Endothelial cell of hepatic sinusoid (primary cell): ENCODE measurements around the gene GGPS1.
"Not testable (repeated sequence)": the region's sequence is repeated elsewhere in the genome, so short reads cannot be mapped to it uniquely, and the experiment has no call there.

Source experiments
- in situ Hi-C: cut with HindIII; loops from 2 replicates; pipeline ENCODE4 v1.10.0; 2017; ENCODE audit warnings: low sequenced_read_pairs

The GGPS1 gene

DNA sequence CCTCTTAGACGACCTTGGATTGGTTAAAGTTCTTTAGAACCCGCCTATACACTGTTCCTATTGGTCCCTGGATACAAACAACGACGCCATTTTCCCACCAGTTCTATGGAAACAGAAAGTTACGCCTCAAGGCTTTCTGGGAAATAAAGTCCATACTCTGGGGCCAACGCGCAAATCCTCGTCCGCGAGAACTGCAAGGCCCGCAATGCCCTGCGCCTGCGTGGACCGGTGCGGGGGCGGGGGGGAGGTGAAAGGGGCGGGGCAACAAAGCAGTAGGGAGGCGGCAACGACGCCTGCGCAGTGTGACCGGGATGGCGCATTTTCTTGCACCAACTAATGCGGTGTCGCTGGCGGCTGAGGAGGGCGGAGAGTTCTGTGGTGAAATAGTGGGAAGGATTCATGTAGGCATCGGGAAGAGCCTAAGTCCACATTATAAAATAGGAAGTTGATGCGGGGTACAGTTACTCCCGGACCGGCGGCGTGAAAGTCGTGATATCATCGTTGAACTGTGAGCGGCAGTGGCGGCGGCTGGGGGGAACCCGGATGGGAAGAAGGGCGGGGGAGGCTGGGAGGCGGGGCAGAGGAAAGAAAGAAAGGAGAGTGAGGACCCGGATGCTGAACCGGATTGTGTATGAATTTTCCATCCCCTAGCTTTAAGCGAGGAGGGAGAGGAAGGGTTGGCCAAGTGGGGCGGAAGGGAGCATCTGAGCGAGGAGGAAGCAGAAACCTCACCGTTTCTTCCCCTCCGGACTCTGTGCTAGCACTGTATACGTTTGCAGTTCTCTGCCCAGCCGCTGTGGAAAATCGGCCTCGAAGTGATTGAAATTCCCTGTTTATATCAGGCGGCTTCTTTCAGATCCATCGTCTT, at the start of gene GGPS1:
GGPS1 (plus strand) TSS at position 300 of the 868 bp plus-strand sequence. CDS start 6,695 bp downstream, outside the sequence.
- in situ Hi-C loops: no loop called here

DNA sequence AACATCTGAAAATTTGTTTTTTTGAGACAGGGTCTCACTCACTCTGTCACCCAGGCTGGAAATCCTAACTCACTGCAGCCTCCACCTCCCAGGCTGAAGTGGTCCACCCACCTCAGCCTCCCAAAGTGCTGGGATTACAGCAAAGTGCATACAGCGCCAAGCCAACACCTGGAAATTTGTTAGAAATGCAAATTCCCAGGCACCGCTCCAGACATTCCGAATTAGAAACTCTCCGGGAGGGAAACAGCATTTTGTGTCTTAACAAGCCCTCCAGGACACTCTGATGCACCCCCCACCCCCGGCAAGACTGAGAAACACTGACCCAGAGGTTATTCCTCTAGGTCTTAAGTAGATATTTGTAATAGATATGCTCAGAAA, 49.5 kb upstream of the GGPS1 start:
- in situ Hi-C loops: no loop called here

DNA sequence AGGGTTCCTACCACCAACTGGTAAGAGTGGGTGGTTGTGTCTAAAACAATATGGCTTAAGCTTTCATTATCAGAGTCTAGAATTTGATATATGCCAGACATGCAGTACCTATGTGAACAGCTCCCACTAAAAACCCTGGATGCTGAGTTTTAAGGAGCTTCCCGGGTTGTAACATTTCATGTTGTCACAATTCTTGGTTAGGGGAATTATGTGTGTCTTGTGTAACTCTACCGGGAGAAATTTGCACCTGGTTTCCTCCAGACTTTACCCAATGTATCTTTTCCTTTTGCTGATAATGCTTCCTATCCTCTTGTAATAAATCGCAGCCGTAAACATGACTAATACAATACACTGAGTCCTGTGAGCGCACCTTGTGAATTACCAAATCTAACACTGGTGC, 48.7 kb upstream of the GGPS1 start:
- in situ Hi-C loops: no loop called here

DNA sequence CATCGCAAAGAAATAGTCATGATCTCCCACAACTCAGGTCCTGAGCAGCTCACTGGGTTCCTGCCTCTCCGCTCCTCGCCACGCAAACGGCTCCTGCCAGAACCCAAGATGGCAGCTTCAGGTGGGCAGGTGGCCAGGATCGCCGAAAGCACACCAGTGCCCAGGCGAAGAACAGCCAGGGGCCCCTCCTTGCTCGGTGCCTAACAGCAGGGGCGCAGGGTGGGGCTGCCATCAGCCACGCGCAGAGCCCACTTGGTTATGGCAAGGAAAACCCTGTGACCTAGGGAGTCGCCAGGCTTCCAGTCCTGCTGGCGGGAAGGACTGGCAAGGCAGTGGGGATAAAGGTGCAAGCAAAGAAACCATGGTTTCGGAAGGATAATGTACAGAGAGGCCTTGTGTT, 47.9 kb upstream of the GGPS1 start:
- in situ Hi-C loops: no loop called here

DNA sequence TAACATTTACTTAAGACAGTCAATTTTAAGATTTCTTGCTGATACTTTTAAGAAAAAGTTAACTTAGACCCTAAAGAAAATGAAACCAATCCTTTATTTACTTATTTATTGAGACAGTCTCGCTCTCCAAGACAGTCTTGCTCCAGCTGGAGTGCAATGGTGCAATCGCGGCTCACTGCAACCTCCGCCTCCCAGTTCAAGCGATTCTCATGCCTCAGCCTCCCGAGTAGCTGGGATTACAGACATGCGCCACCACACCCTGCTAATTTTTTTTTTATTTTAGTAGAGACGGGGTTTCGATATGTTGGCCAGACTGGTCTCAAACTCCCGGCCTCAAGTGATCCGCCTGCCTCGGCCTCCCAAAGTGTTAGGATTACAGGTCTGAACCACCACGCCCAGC, 44.7 kb upstream of the GGPS1 start:
- in situ Hi-C loops: not testable (repeated sequence)

DNA sequence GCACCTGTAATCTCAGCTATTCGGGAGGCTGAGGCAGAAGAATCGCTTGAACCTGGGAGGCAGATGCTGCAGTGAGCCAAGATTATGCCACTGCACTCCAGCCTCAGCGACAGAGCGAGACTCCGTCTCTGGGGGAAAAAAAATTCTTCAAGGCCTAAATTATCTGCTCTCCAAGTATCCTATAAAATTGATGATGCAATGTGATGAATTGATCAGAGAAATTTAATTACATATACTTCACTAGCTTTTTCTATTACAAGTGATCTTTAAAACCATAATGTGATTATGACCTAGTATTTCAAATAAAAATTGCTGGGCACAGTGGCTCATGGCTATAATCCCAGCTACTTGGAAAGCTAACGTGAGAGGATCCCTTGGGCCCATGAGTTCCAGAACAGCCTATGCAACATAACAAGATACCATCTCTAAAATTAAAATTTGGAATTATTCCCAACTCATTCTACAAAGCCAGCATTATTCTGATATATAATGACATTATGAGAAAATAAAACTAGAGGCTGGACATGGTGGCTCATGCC, 44.1 kb upstream of the GGPS1 start:
- in situ Hi-C loops: no loop called here

DNA sequence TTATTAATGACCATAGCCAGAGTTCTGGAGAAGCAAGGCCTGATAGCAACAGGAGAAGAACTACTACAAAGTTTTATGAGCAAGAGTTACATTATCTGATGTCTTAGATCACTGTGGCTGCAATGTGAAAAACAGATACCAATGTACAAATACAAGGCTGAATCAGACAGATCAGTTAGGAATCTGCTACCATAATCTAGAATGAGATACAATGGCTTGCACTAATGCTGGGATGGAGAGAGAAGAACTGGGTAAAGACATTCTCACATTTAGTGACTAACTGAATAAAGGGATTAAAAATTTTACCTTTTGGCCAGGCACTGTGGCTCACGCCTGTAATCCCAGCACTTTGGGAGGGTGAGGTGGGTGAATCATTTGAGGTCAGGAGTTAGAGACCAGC, 41.7 kb upstream of the GGPS1 start:
- in situ Hi-C loops: no loop called here

DNA sequence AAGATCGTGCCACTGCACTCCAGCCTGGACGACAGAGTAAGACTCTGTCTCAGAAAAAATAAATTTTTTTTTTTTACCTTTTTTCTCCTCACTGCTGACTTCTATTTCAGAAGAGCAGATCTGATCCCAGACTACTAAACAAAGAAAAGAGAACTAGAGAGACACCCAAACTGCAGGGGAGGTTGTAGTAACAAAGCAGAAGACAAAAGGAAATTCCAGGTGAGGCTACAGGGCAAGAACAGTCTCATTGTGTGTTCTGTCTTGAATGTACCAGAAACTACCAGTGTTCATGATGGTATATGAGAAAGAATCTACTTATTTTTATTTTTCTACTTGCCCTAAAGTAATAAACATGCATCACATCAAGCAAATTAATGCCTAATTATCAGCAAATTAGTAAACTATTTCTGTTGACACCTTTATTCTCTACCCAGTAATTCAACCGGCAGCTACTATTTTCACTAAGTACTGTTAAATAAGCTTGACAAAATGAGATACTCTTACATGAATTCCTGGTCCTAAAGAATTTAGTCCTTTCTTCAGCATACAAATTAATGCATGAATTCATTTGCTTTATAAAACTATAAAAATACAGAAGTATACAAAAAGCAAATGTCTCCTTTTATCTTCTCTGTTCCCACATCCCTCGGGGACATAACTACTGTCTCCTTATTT, 41.0 kb upstream of the GGPS1 start:
- in situ Hi-C loops: no loop called here

DNA sequence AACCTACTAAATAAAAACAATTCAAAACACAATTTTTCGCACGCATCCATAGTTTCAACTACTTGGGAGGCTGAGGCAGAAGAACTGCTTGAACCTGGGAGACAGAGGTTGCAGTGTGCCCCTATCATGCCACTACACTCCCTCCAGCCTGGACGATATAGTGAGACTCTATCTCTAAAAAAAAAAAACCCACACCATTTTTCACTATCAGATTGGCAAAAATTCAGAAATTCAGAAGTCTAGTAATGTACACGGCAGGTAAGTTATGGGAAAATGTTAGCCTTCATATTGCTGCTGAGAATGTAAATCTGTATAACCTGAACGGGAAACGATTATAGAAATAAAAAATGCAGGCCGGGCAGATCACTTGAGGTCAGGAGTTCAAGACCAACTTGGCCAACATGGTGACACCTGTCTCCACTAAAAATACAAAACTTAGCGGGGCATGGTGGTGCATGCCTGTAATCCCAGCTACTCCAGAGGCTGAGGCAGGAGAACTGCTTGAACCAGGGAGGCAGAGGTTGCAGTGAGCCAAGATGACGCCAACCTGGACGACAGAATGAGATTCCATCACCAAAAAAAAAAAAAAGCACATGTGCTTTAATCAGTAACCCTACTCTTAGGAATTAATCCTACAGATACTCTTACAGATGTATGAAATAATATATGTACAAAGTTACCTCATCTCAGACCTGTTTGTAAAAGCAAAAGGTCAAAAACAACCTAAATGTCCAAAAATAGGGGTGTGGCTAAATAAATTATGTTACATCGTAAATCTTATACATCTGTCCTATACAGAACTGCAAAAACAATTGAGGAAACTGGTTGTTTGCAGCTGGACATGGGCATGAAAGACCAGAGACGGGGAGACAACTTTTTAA, 38.3 kb upstream of the GGPS1 start:
- in situ Hi-C loops: no loop called here

DNA sequence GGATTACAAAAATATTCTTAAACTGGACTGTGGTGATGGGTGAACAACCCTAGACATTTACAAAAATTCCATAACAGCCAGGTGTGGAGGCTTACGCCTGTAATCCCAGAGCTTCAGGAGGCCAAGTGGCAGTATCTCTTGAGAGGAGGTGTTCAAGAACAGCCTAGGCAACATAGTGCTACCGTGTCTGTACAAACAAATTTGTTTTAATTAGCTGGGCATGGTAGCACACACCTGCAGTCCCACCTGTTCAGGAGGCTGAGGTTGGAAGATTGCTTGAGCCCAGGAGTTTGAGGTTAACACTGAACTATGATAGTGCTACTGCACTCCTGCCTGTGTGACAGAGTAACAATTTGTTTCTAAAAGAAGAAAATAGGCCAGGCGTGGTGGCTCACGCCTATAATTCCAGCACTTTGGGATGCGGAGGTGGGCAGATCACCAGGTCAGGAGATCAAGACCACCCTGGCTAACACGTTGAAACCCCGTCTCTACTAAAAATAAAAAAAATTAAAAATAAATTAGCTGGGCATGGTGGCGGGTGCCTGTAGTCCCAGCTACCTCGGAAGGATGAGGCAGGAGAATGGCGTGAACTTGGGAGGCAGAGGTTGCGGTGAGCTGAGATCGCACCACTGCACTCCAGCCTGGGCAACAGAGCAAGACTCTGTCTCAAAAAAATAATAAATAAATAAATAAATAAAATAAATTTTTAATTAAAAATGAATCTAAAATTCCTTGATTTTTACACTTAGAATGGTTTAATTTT, 37.4 kb upstream of the GGPS1 start:
- in situ Hi-C loops: no loop called here

DNA sequence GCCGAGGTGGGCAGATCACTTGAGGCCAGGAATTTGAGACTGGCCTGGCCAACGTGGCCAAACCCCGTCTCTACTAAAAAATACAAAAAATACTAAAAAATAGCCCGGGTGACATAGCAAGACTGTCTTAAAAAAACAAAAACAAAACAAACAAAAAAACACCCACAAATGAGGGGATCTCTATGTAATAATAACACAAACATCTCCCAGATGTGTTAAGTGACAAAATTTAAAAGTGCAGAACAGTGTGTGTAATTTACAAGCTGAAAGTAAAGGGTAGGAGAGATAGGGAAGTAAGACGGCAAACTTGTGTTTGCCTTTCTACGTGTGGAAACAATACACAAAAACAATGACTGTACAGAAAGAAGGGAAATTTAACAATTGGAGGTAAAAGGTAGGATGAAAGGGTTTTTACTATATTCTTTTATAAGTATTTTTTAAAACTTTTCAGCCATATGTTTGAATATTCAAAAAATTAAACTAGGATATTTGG, 36.7 kb upstream of the GGPS1 start:
- in situ Hi-C loops: no loop called here

DNA sequence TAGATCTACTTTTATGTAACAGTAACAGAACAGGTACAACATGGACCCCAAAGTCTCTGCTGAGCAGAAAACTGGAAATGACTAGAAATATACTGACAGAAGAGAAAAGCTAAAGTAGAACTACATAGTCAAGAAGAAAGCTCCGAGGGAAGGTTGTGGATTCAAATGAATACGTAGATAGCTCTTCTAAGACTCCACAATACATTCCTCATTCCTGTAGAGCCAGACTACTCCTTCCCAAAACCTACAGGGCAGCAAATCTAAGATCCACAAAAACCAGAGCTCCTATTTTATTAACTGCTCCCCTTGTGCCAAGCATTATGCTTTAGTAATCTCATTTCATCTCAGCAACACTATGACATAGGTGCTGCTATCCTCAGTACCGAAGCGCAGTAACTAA, 35.6 kb upstream of the GGPS1 start:
- in situ Hi-C loops: no loop called here

DNA sequence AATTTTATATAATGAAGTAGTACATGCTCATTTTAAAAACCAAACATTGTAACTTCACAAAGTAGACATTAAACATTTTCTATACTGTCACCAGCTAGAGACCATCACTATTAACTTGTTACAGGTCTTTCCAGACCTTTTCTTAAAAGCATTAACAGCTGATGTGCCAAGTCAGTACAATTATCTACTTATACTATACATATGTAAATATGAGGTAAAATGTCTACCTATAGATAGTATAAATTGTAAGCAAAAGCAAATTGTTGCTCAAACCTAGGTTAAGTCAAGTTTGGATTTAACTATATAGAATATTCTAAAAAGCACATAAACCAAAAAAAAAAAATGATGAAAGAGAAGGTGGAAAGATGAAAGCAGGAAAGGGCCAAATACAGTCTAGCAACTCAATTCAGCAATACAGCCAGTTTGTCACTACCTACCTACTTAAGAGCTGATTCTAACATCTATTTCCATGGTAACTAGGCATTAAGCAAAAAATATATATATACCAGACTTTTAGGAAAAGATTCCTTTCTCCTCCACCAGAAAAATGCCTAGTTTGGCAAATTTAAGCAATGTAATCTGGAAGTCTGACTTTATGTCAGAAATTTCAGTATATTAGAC, 34.9 kb upstream of the GGPS1 start:
- in situ Hi-C loops: no loop called here

DNA sequence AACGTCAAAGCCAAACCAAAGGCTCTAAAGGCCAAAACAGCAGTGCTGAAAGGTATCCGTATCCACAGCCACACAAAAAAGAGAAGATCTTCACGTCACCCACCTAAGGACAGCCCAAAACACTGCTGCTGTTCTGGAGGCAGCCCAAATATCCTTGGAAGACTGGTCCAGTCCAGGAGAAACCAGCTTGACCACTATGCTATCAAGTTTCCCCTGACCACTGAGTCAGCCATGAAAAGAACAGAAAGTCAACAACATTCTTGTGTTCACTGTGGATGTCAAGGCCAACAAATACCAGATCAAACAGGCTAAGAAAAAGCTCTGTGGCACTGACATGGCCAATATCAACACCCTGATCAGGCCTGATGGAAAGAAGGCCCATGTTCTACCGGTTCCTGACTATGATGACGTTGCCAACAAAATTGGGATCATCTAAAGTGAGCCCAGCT, 32.4 kb upstream of the GGPS1 start:
- in situ Hi-C loops: no loop called here

DNA sequence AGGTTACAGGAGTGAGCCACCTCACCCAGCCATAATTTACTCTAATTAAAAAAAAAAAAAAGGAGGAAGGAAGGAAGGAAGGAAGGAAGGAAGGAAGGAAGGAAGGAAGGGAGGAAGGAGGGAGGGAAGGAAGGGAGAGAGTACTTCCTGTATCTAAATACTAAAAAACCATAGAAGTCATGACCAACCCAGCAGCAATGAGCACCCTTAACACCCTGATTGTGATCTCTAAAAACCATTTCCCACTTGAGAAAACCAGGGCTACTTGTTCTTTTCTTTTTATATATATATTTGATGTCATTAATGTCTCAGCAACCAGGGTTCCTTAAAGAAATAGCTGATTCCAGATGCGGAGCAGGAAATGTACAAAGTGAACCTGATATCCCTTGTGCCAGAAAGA, 31.6 kb upstream of the GGPS1 start:
- in situ Hi-C loops: no loop called here

DNA sequence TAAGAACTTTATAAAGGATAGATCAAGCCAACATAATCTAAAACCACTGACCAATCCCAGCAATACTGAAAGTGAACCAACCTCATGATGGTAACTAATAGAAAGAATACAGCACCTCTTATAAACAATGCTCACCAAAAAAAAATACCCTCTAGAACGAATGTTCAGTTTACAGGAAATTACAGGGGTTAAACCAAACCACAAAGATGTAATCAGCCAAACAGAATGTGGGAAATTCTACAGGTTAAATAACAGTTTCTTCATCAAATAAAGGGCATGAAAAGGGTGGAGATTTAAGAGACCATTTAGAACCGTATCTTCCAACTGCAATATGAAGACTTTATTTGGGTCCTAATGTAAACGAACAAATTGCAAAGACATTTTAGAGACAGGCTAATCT, 30.8 kb upstream of the GGPS1 start:
- in situ Hi-C loops: no loop called here

DNA sequence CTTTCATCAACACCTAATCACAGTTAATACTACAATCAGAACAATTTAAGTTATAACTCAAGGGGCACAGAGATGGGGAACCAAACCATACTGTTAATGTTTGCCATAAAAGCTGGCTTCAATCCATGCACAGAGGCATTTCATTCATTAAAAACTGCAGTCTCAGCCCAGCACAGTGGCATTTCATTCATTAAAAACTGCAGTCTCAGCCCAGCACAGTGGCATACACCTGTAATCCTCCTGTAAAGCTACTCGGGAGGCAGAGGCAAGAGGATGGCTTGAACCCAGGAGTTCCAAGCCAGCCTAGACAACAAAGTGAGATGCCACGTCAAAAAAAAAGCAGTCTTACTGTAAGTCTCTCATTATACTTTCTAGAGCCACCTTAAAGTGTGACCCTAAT, 29.6 kb upstream of the GGPS1 start:
- in situ Hi-C loops: no loop called here

DNA sequence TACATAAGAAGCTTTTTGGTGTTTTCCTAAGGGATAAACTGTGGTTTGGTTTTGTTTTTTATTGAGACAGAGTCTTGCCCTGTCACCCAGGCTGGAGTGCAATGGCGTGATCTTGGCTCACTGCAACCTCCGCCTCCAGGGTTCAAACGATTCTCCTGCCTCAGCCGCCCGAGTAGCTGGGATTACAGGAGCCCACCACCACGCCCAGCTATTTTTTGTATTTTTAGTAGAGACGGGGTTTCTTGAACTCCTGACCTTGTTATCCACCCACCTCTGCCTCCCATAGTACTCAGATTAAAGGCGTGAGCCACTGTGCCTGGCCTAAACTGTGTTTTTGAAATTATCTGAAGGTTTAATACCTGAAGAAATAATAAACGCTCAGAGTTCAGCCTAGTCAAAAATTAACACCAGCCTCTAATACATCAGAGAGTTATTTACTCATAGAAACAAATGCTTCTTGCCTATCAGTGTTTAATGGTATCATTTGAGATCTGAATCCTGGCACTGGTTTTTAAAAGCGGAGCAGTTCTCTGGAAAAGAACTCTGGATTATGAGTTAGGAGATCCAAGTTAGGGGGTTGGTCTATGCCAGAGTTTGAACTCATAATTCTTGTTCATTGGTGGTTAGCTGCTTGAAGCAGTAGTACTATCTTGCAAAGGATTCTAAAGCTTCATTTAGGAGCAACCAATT, 29.1 kb upstream of the GGPS1 start:
- in situ Hi-C loops: no loop called here

DNA sequence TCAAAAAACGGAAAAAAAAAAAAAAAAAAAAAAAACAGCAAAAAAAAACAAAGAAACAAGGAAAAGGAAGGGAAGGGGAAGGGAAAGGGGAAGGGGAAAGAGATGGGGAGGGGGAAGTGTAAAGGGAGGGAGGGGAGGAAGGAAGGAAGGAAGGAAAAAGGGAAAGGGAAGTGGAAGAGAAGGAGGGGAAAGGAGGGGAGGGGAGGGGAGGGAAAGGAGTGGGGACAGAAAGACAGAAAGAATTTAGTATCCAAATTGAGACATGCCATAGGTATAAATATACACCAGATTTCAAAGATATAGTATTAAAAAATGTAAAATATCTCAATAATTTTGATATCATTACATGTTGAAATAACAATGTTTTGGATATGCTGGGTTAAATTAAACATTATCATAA, 26.2 kb upstream of the GGPS1 start:
- in situ Hi-C loops: no loop called here
